HUES64 (cell line): ENCODE measurements around the gene CELSR1.
"Not testable (repeated sequence)": the region's sequence is repeated elsewhere in the genome, so short reads cannot be mapped to it uniquely, and the experiment has no call there.

ENCODE experiments used
- H3K27ac ChIP-seq: 2 replicates; pipeline ENCODE4 v1.7.0; 2013; ENCODE audit warnings: low read depth, low read length, inconsistent platforms
- H3K27me3 ChIP-seq: 2 replicates; pipeline ENCODE4 v1.6.1; 2013; ENCODE audit warnings: mild to moderate bottlenecking, low read length; ENCODE audit not compliant: insufficient read depth
- H3K36me3 ChIP-seq: 2 replicates; pipeline ENCODE4 v1.6.1; 2013; ENCODE audit warnings: mild to moderate bottlenecking, low read length; ENCODE audit not compliant: insufficient read depth
- H3K4me1 ChIP-seq: 2 replicates; pipeline ENCODE4 v1.6.1; 2013; ENCODE audit warnings: mild to moderate bottlenecking, low read length, moderate library complexity; ENCODE audit not compliant: insufficient read depth
- H3K4me3 ChIP-seq: 2 replicates; pipeline ENCODE4 v1.5.1; 2013; ENCODE audit warnings: mild to moderate bottlenecking, low read length, moderate library complexity
- H3K9ac ChIP-seq: 2 replicates; pipeline ENCODE4 v1.6.1; 2013; ENCODE audit warnings: mild to moderate bottlenecking, low read depth, low read length
- H3K9me3 ChIP-seq: 2 replicates; pipeline ENCODE4 v1.6.1; 2013; ENCODE audit warnings: low read depth, low read length; ENCODE audit not compliant: insufficient read depth
- WGBS: fragments of 150-250, 120-280 bp; methylation state at CpG from one replicate; pipeline ENCODE4 v1.1.7; 2013; ENCODE audit warnings: missing lambda C conversion rate; 5-methylcytosine and 5-hydroxymethylcytosine counted together

The CELSR1 gene

GRCh38 chr22:46322711-46323110, 214.7 kb downstream of the CELSR1 start:
- H3K4me3 ChIP-seq = no peak overlapping the region
- no peak overlapping the region for H3K27ac ChIP-seq
- H3K4me1 ChIP-seq = no peaks in the 10 kb centered on the region
- peaks cover 81% of the 10 kb centered on the region for H3K36me3 ChIP-seq
- H3K9me3 ChIP-seq = no peaks in the 10 kb centered on the region
- no peaks in the 10 kb centered on the region for H3K27me3 ChIP-seq
- H3K9ac ChIP-seq = no peak overlapping the region
- WGBS = 94% methylated on average over 15 of the region's 15 CpGs

DNA sequence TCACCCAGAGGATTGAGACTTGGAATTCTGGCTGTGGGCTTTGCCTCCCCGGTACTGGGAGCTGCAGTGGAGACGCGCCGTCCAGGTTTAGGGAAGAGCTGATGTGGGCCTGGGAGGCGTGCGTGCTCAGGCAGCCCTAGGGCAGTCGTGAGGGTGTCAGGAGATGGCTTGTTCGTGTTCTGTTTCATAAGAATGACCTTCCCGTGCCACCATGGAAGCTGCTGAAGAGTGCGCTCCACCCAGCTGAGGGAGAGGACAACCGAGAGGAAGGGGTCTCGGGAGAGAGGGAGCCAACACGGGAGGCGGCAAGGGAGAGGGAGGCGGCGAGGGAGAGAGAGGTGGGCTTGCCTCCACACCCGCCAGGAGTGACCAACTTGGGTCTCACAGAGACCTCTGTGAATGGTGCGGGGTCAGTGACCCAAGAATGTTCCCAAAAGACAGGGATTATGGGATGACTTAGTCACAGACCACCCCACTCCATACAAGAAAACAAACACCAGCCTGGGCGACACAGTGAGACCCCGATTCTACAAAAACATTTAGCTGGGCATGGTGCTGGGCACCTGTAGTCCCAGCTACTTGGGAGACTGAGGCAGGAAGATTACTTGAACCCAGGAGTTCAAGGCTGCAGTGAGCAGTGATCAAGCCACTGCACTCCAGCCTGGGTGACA, 216.6 kb downstream of the CELSR1 start:
- H3K27ac ChIP-seq = no peak overlapping the region
- H3K9me3 ChIP-seq = no peaks in the 10 kb centered on the region
- H3K4me1 ChIP-seq = no peaks in the 10 kb centered on the region
- H3K9ac ChIP-seq = no peak overlapping the region
- 96% methylated on average over 20 of the region's 20 CpGs for WGBS
- H3K4me3 ChIP-seq = no peak overlapping the region
- no peaks in the 10 kb centered on the region for H3K27me3 ChIP-seq
- H3K36me3 ChIP-seq = peaks cover 82% of the 10 kb centered on the region

DNA sequence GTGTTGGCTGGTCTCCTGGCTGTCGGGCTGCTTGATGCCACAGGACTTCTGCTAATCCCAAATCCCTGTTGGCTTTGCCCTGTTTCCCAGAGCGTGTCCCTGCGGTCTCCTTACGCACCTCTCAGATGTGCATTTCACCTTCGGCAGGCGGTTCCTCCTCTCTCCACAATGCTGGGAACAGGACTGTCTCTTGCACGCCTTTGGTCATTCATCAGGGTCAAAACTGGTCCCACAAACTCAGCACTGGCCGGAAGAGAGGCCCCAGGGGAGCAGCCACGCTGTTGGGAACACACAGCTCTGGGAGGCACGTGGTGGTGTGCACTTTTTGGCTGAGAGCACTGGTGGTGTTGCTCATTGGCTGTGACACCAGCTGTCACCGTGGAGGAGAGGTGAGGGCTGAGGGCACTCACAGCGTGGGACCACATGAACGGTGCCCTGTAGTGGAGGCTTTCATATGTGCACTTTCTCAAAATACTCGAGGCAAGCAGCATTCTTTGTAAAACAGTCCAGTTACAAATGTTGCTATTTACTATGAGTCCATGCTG, 217.2 kb downstream of the CELSR1 start:
- no peak overlapping the region for H3K27ac ChIP-seq
- H3K4me3 ChIP-seq = no peak overlapping the region
- 96% methylated on average over 14 of the region's 14 CpGs for WGBS
- H3K4me1 ChIP-seq = no peaks in the 10 kb centered on the region
- H3K36me3 ChIP-seq = peaks cover 83% of the 10 kb centered on the region
- H3K9me3 ChIP-seq = no peaks in the 10 kb centered on the region
- no peak overlapping the region for H3K9ac ChIP-seq
- no peaks in the 10 kb centered on the region for H3K27me3 ChIP-seq

DNA sequence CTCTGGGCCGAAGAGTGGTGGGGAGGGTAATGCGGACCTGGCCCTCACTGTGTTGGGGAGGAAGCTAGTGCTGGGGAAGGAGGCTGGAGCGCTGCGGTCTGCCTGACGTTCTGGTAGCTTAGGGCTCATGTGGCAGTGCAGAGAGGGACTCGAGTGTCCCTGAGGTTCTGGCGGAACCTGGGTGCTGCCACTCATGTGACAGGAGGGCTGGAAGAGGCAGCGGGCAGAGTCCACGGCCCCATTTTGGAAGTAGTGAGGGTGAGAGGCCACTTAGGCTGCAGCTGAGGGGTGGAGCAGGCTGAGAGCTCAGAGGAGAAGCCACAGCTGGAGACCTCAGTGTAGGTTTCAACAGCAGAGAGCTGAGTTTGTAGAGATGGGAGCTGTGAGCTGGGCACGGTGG, 218.1 kb downstream of the CELSR1 start:
- no peak overlapping the region for H3K9ac ChIP-seq
- H3K4me3 ChIP-seq = no peak overlapping the region
- H3K9me3 ChIP-seq = no peaks in the 10 kb centered on the region
- H3K4me1 ChIP-seq = no peaks in the 10 kb centered on the region
- 97% methylated on average over 10 of the region's 10 CpGs for WGBS
- peaks cover 76% of the 10 kb centered on the region for H3K36me3 ChIP-seq
- no peaks in the 10 kb centered on the region for H3K27me3 ChIP-seq
- H3K27ac ChIP-seq = no peak overlapping the region

DNA sequence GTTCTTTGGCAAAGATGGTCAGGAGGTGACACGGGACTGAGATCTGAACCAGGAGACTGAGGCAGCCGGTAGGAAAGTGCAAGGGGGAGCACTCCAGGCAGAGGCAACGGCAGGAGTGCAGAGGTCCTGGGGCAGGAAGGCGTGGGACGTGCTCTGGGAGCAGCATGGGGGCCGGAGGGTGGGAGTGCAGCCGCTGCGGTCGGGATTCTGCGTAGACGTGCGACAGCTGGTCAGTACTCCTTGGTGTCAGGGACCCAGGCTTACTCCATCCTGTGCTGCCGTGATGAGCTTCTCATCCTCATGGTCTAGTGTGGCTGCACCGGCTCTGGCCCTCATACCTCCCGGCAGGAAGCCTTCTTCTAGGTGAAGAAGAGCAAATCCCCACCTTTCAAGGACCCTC, 218.8 kb downstream of the CELSR1 start:
- Histone ChIP-seq H3K27me3 (no peaks in the 10 kb centered on the region), H3K36me3 (peaks cover 70% of the 10 kb centered on the region), H3K4me3 (no peak overlapping the region), H3K9ac (no peak overlapping the region), H3K27ac (no peak overlapping the region), H3K9me3 (no peaks in the 10 kb centered on the region), H3K4me1 (no peaks in the 10 kb centered on the region)
- 94% methylated on average over 15 of the region's 15 CpGs for WGBS

DNA sequence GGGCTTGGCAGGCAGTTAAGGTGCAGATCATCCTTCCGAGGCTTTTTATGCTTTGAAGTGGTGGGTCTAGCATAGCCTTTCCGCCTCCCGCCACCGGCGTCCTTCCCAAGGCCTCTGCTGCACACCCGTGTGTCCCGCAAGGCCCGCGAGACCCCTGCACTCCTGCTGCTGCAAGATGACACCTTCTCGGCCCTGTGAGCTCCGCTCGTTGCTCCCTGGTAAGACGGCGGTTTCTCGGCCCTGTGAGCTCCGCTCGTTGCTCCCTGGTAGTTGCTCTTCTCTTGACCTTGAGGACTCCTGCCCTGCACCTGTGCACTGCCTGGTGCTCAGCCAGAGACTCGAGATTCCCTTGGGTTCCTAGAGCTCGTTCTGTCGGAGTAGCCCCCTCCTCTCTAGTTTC, 219.8 kb downstream of the CELSR1 start:
- Histone ChIP-seq H3K9ac (no peak overlapping the region), H3K4me3 (no peak overlapping the region), H3K9me3 (no peaks in the 10 kb centered on the region), H3K27ac (no peak overlapping the region), H3K36me3 (peaks cover 64% of the 10 kb centered on the region), H3K27me3 (no peaks in the 10 kb centered on the region), H3K4me1 (no peaks in the 10 kb centered on the region)
- WGBS = 90% methylated on average over 20 of the region's 20 CpGs

GRCh38 chr22:46315976-46316375, 221.4 kb downstream of the CELSR1 start:
- Histone ChIP-seq H3K36me3 (peaks cover 67% of the 10 kb centered on the region), H3K9ac (no peak overlapping the region), H3K27ac (no peak overlapping the region), H3K4me1 (no peaks in the 10 kb centered on the region), H3K4me3 (no peak overlapping the region), H3K27me3 (no peaks in the 10 kb centered on the region), H3K9me3 (no peaks in the 10 kb centered on the region)
- 90% methylated on average over 12 of the region's 12 CpGs for WGBS

- H3K4me1 ChIP-seq, H3K9me3 ChIP-seq, H3K27me3 ChIP-seq, H3K9ac ChIP-seq, H3K4me3 ChIP-seq, H3K27ac ChIP-seq: not testable (repeated sequence)
- H3K36me3 ChIP-seq = peaks cover 65% of the 10 kb centered on the region
- WGBS = 96% methylated on average over 2 of the region's 2 CpGs
Observed at GRCh38 chr22:46312848-46313247, 224.6 kb downstream of the CELSR1 start.

- WGBS = 95% methylated on average over 8 of the region's 8 CpGs
- no peaks in the 10 kb centered on the region for H3K4me1 ChIP-seq
- H3K4me3 ChIP-seq = no peak overlapping the region
- H3K9me3 ChIP-seq = no peaks in the 10 kb centered on the region
- no peak overlapping the region for H3K9ac ChIP-seq
- no peak overlapping the region for H3K27ac ChIP-seq
- H3K27me3 ChIP-seq = no peaks in the 10 kb centered on the region
- H3K36me3 ChIP-seq = peaks cover 58% of the 10 kb centered on the region
Observed at GRCh38 chr22:46312056-46312455, 225.4 kb downstream of the CELSR1 start.
